Uterus (tissue), 4 donors: Measurements from ENCODE around the gene FBLIM1. TPM values are rescaled to one million over a fixed set of nuclear protein-coding genes. Genes with fewer than 3 reads are reported as not detected.

ENCODE experiments used
- DNase-seq, 2 donors: peaks; one replicate each; pipeline ENCODE4 v3.0.0-alpha.2; 2019 to 2020
- H3K27ac ChIP-seq, 2 donors: fragments of 200-600 bp; sonication (generic); 1 replicate in 1 of 2; 2 replicates in 1 of 2; pipeline ENCODE4 v1.5.1; 2016 to 2018
- H3K27me3 ChIP-seq, 2 donors: fragments of 200-600 bp; sonication (generic); one replicate each; pipeline ENCODE4 v1.5.1; 2018 to 2019; ENCODE audit warnings: control low read depth in 1 of 2
- H3K36me3 ChIP-seq, 2 donors: fragments of 200-600 bp; sonication (generic); one replicate each; pipeline ENCODE4 v1.5.1; 2019; ENCODE audit warnings: control low read depth in 1 of 2
- H3K4me1 ChIP-seq, 2 donors: fragments of 200-600 bp; sonication (generic); one replicate each; pipeline ENCODE4 v1.5.1; 2018 to 2019; ENCODE audit warnings: control low read depth in 1 of 2
- H3K4me3 ChIP-seq, 2 donors: fragments of 200-600 bp; sonication (generic); 1 replicate in 1 of 2; 2 replicates in 1 of 2; pipeline ENCODE4 v1.5.1; 2018 to 2019; ENCODE audit warnings: mild to moderate bottlenecking in 1 of 2
- H3K9me3 ChIP-seq, 2 donors: fragments of 200-600 bp; sonication (generic); one replicate each; pipeline ENCODE4 v1.5.1; 2019; ENCODE audit warnings: control low read depth in 1 of 2
- CTCF ChIP-seq, 4 experiments: fragments of 200-600 bp in 2 of 4; fragments of 450-650 bp in 2 of 4; sonication (generic) in 2 of 4; IDR thresholded peaks; one replicate each; pipeline ENCODE4 v1.5.1; 2016 to 2019; ENCODE audit warnings: antibody characterized with exemption in 4 of 4, mild to moderate bottlenecking in 2 of 4, moderate library complexity in 1 of 4
- POLR2A ChIP-seq, 2 donors: fragments of 450-650 bp; IDR thresholded peaks; one replicate each; pipeline ENCODE4 v1.6.1; 2016; ENCODE audit warnings: antibody characterized with exemption in 2 of 2, mild to moderate bottlenecking in 1 of 2, moderate library complexity in 1 of 2
- intact Hi-C: fragments of 100-400 bp; cut with DNase I; formaldehyde crosslinking; loops from one replicate; pipeline ENCODE4 v1.15.1; 2023; ENCODE audit warnings: low total_unique reads
- total RNA-seq, 4 donors: library from RNA; depleted of rRNA in 3 of 4; stranded (reverse); fragments of >200 nt in 3 of 4; gene quantifications; one replicate each; pipeline versions ENCODE4 v1.1.0 to v1.2.4, GENCODE V29; 2014 to 2023
- donor health status: DM: yes; HTN: yes; CAD: no.

The FBLIM1 gene
- total RNA-seq, 4 donors from 2014 or later: 12.9 to 96.9 (median 74.3) TPM

GRCh38 chr1:15722836-15723532, 35.6 kb upstream of the FBLIM1 start:
- H3K4me3 ChIP-seq: no peak overlapping the region
- no peak for DNase-seq
- TF ChIP-seq CTCF (IDR thresholded peaks at IDR 0.05): no peak
- no peak for TF ChIP-seq POLR2A (IDR thresholded peaks at IDR 0.05)
- H3K9me3 ChIP-seq: no peaks in the 10 kb centered on the region
- no peak overlapping the region for H3K27ac ChIP-seq
- H3K36me3 ChIP-seq: no peaks in the 10 kb centered on the region
- no peaks in the 10 kb centered on the region for H3K4me1 ChIP-seq
- intact Hi-C loops: no loop called here
- H3K27me3 ChIP-seq: no peaks in the 10 kb centered on the region

GRCh38 chr1:15723631-15724246, 34.9 kb upstream of the FBLIM1 start:
- Histone ChIP-seq H3K9me3 (no peaks in the 10 kb centered on the region), H3K27ac (no peak overlapping the region), H3K27me3 (no peaks in the 10 kb centered on the region), H3K36me3 (no peaks in the 10 kb centered on the region), H3K4me1 (no peaks in the 10 kb centered on the region), H3K4me3 (no peak overlapping the region)
- TF ChIP-seq CTCF (IDR thresholded peaks at IDR 0.05) (no peak), POLR2A (IDR thresholded peaks at IDR 0.05) (no peak)
- DNase-seq: no peak
- intact Hi-C loops: no loop called here

- DNase-seq: no peak
- Histone ChIP-seq H3K4me1 (no peaks in the 10 kb centered on the region), H3K9me3 (no peaks in the 10 kb centered on the region), H3K27ac (no peak overlapping the region), H3K27me3 (no peaks in the 10 kb centered on the region), H3K4me3 (no peak overlapping the region), H3K36me3 (no peaks in the 10 kb centered on the region)
- no peak for TF ChIP-seq POLR2A (IDR thresholded peaks at IDR 0.05)
- intact Hi-C loops: no loop called here
Observed at GRCh38 chr1:15724949-15725880, 33.4 kb upstream of the FBLIM1 start.

GRCh38 chr1:15726508-15726907, 32.1 kb upstream of the FBLIM1 start:
- intact Hi-C loops: no loop called here
- no peaks in the 10 kb centered on the region for H3K9me3 ChIP-seq
- H3K4me3 ChIP-seq: no peak overlapping the region
- TF ChIP-seq POLR2A (IDR thresholded peaks at IDR 0.05) (no peak), CTCF (IDR thresholded peaks at IDR 0.05) (no peak)
- no peak for DNase-seq
- no peaks in the 10 kb centered on the region for H3K4me1 ChIP-seq
- H3K27me3 ChIP-seq: no peaks in the 10 kb centered on the region
- no peaks in the 10 kb centered on the region for H3K36me3 ChIP-seq
- no peak overlapping the region for H3K27ac ChIP-seq

- H3K36me3 ChIP-seq: no peaks in the 10 kb centered on the region
- H3K4me1 ChIP-seq: no peaks in the 10 kb centered on the region
- no peaks in the 10 kb centered on the region for H3K27me3 ChIP-seq
- H3K9me3 ChIP-seq: no peaks in the 10 kb centered on the region
- no peak for DNase-seq
- TF ChIP-seq CTCF (IDR thresholded peaks at IDR 0.05) (no peak), POLR2A (IDR thresholded peaks at IDR 0.05) (no peak)
- intact Hi-C loops: no loop called here
- no peak overlapping the region for H3K27ac ChIP-seq
- no peak overlapping the region for H3K4me3 ChIP-seq
Observed at GRCh38 chr1:15727021-15727420, 31.6 kb upstream of the FBLIM1 start.
